HT1080 (cell line): ENCODE measurements around the gene GPR61. TPM values are rescaled to one million over a fixed set of nuclear protein-coding genes. Genes with fewer than 3 reads are reported as not detected.

Experiments used
- DNase-seq: peaks from one replicate; pipeline ENCODE4 v3.0.0-alpha.2; 2015; ENCODE audit warnings: low read depth
- polyA plus RNA-seq, 2 experiments: library from polyadenylated mRNA; depleted of rRNA; stranded (reverse); fragments of >200 nt; gene quantifications; 2 replicates each; pipeline ENCODE4 v1.2.3, GENCODE V29; 2015
- total RNA-seq: library from RNA; depleted of rRNA; stranded (reverse); fragments of >200 nt; shearing (Covaris generic); gene quantifications from 2 replicates; pipeline ENCODE4 v1.2.3, GENCODE V29; 2014; rRNA removed

Gene GPR61
- total RNA-seq = not detected in 2 replicates
- 0.02 TPM in 1 of 2 replicates, not detected in the other for polyA plus RNA-seq (2015; cell fraction: cytosol; rRNA removed)
- 0.05 TPM in 1 of 2 replicates, not detected in the other for polyA plus RNA-seq (2015; cell fraction: nucleus; rRNA removed)

GRCh38 chr1:109539676-109540075 is at the start of gene GPR61:
Gene GPR61, plus strand, starts transcription at chr1:109539872. Its CDS starts 3,151 bp downstream, at chr1:109543023.
- no peak for DNase-seq

- DNase-seq = peak; percentile 50
Observed at GRCh38 chr1:109490029-109490933, 49.4 kb upstream of the GPR61 start.

GRCh38 chr1:109490934-109491302 is 48.8 kb upstream of the GPR61 start:
- no peak for DNase-seq

GRCh38 chr1:109491372-109491771 is 48.3 kb upstream of the GPR61 start:
- DNase-seq = no peak

- DNase-seq = peak; percentile 15
Observed at GRCh38 chr1:109492779-109493178, 46.9 kb upstream of the GPR61 start.

- DNase-seq = peak; percentile 17
Observed at GRCh38 chr1:109493227-109493626, 46.4 kb upstream of the GPR61 start.

- DNase-seq = peak; percentile 81
Observed at GRCh38 chr1:109493805-109494539, 45.7 kb upstream of the GPR61 start, which contains the start of gene CYB561D1. Gene CYB561D1, plus strand, starts transcription at chr1:109494094. Its CDS starts 46 bp downstream, at chr1:109494140.

GRCh38 chr1:109495738-109496137 is 43.9 kb upstream of the GPR61 start:
- DNase-seq = no peak

GRCh38 chr1:109497449-109498160 is 42.1 kb upstream of the GPR61 start:
- no peak for DNase-seq

GRCh38 chr1:109498161-109498801 is 41.4 kb upstream of the GPR61 start:
- DNase-seq = peak; percentile 44

GRCh38 chr1:109499081-109499480 is 40.6 kb upstream of the GPR61 start:
- no peak for DNase-seq

GRCh38 chr1:109499661-109500536 is 39.8 kb upstream of the GPR61 start:
- peak; percentile 69 for DNase-seq

- DNase-seq = no peak
Observed at GRCh38 chr1:109500941-109501381, 38.7 kb upstream of the GPR61 start.

- DNase-seq = no peak
Observed at GRCh38 chr1:109501644-109502363, 37.9 kb upstream of the GPR61 start.

- DNase-seq = no peak
Observed at GRCh38 chr1:109502364-109502851, 37.3 kb upstream of the GPR61 start.

GRCh38 chr1:109503935-109504334 is 35.7 kb upstream of the GPR61 start:
- no peak for DNase-seq

- DNase-seq = no peak
Observed at GRCh38 chr1:109504974-109505373, 34.7 kb upstream of the GPR61 start.

- no peak for DNase-seq
Observed at GRCh38 chr1:109508001-109508872, 31.4 kb upstream of the GPR61 start.
